GM12864 (cell line): ENCODE results near the gene ADGRG6.
"Not testable (repeated sequence)": the region's sequence is repeated elsewhere in the genome, so short reads cannot be mapped to it uniquely, and the experiment has no call there.

Experiments used
- DNase-seq: peaks from one replicate; pipeline ENCODE4 v3.0.0-alpha.2; 2011; ENCODE audit warnings: low read depth
- H3K4me3 ChIP-seq: 2 replicates; pipeline ENCODE4 v1.5.1; 2011; ENCODE audit warnings: mild to moderate bottlenecking, low read depth, low read length, control low read depth
- CTCF ChIP-seq: IDR thresholded peaks from 2 replicates; pipeline ENCODE4 v1.5.1; 2011; ENCODE audit warnings: low read depth, mild to moderate bottlenecking, moderate library complexity, low read length, control low read depth, inconsistent platforms; ENCODE audit errors: missing control alignments

ADGRG6 gene

GRCh38 chr6:142341855-142342330 is 40.1 kb downstream of the ADGRG6 start:
- H3K4me3 ChIP-seq, result no peak overlapping the region
- TF ChIP-seq CTCF, result no peak
- DNase-seq, result no peak

- no peak for DNase-seq
- H3K4me3 ChIP-seq, result no peak overlapping the region
- TF ChIP-seq CTCF, result no peak
Measured at GRCh38 chr6:142342986-142343385, 41.2 kb downstream of the ADGRG6 start.

GRCh38 chr6:142343938-142344337 is 42.1 kb downstream of the ADGRG6 start:
- TF ChIP-seq CTCF, result no peak
- no peak for DNase-seq
- no peak overlapping the region for H3K4me3 ChIP-seq

GRCh38 chr6:142345261-142345660 is 43.5 kb downstream of the ADGRG6 start:
- H3K4me3 ChIP-seq, result no peak overlapping the region
- TF ChIP-seq CTCF, result no peak
- DNase-seq, result no peak

- H3K4me3 ChIP-seq, DNase-seq: not testable (repeated sequence)
Measured at GRCh38 chr6:142346166-142346565, 44.4 kb downstream of the ADGRG6 start.

- TF ChIP-seq CTCF, result no peak
- no peak for DNase-seq
- H3K4me3 ChIP-seq, result no peak overlapping the region
Measured at GRCh38 chr6:142349215-142349823, 47.5 kb downstream of the ADGRG6 start.

- no peak for DNase-seq
- TF ChIP-seq CTCF, result no peak
Measured at GRCh38 chr6:142350309-142350708, 48.5 kb downstream of the ADGRG6 start.

GRCh38 chr6:142353690-142354089 is 51.9 kb downstream of the ADGRG6 start:
- no peak for TF ChIP-seq CTCF
- DNase-seq, result no peak
- H3K4me3 ChIP-seq, result no peak overlapping the region

More at GRCh38 chr6:142350309-142350708, 48.5 kb downstream of the ADGRG6 start:
- H3K4me3 ChIP-seq, result no peak overlapping the region
